Skin of body (tissue), 3 donors: ENCODE data around the gene TINCR. TPM values are rescaled to one million over a fixed set of nuclear protein-coding genes. Genes with fewer than 3 reads are reported as not detected.

Experiments used
- DNase-seq: peaks from one replicate; lab custom pipeline; 2025; lab: John Stamatoyannopoulos, UW
- small RNA-seq: library from RNA; depleted of rRNA; stranded (forward); fragments of <200 nt; gene quantifications from one replicate; pipeline ENCODE3, GENCODE V24; 2014; ENCODE audit warnings: low replicate concordance
- total RNA-seq: library from RNA; depleted of rRNA; stranded (reverse); fragments of >200 nt; gene quantifications from one replicate; pipeline ENCODE4 v1.2.3, GENCODE V29; 2014

Gene TINCR
- total RNA-seq, 1 donor from 2014 or later, result 17.7 TPM

DNA sequence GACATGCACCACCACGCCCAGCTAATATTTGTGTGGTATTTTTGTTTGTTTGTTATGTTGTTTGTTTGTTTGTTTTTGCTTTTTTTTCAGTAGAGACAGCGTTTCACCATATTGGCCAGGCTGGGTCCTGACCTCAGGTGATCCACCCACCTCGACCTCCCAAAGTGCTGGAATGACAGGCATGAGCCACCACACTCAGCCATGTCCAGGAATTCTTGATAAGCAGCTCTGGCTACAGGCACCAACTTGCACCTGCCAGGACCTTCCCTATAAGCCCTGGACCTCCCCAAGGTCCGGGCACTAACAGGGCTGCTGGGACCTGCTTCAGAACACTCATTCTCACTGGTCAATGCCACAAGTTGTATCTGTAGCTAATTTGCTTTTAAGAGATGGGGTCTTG lies 48.7 kb downstream of the TINCR start:
- DNase-seq, result no peak

DNA sequence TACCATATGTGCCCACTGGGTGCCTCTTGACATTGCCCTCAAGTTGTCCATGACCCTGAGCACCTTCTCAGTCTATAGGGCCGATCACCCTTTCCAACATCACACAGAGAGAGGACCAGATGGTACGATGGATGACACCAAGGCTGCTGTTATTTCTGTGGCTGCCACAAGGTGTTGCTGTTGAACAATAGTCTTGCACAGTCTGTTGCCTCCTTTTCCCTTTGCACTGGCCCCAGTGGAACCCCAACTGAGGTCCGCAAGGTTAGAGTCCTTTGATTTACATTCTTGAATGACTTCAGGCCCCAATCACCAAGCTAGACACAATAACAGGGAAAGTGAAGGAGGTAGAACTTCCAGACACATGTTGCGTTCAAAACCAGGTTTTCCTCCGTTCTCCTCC lies 52.0 kb downstream of the TINCR start:
- DNase-seq, result no peak

DNA sequence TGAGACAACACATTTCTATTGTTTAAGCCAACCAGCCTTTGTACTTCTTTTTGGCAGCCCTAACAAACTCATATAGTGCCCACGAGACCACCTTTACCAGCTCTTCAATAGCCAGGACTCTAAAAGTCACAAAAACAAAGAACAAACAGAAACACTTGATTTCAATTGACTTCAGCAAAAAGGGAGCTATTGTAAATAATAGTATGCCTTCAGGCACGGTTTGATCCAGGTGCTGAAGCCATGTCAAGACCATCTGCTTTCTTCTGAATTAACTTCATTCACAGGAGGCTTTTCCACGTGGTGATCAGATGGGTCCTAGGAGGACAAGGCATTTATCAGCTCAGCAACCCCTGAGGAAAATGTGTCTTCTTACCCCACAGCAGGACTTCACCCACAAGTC lies 53.8 kb downstream of the TINCR start:
- no peak for DNase-seq

DNA sequence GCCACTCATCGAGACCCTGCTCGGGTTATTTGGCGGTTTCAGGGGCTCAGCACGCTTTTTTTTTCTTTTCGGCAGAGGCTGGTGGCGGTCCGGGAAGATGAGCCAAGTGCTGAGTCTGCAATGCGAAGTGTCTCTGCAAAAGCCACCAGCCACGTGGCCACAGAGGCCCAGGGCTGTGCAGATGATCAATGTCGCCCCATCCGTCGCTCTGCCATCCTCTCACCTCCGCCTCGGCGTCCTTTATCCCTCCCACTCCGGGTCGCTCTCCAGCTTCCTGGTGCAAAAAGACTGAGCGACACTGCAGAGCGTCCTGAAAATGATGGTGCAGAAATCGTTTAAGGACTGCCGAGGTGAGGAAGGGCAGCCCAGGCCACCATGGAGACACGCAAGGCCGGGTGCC lies 55.0 kb downstream of the TINCR start:
- DNase-seq, result no peak

Small RNA genes lying within 50 kb of the gene (small RNA-seq; reads per million reads assigned to genes)
- not detected for gene SNRPEP4

Other genes with a start within 250 kb of the TINCR start
- gene PTPRS, start 227.1 kb downstream of the TINCR start, total RNA-seq, result 80.4 TPM
- gene ZNRF4, start 112.5 kb downstream of the TINCR start, total RNA-seq, result not detected
- 41.2 TPM for gene SAFB2, start 54.8 kb upstream of the TINCR start, total RNA-seq
- 106 TPM for gene SAFB, start 55.1 kb upstream of the TINCR start, total RNA-seq
- 25.2 TPM for gene MICOS13, start 112.6 kb upstream of the TINCR start, total RNA-seq
- 2.4 TPM for gene HSD11B1L, start 113.1 kb upstream of the TINCR start, total RNA-seq
- gene RPL36, start 122.3 kb upstream of the TINCR start, total RNA-seq, result 331 TPM
- gene LONP1, start 152.2 kb upstream of the TINCR start, total RNA-seq, result 30.7 TPM
- gene CATSPERD, start 152.7 kb upstream of the TINCR start, total RNA-seq, result not detected
- gene PRR22, start 216.8 kb upstream of the TINCR start, total RNA-seq, result 0.30 TPM
- gene DUS3L, start 223.2 kb upstream of the TINCR start, total RNA-seq, result 16.7 TPM
- 2.2 TPM for gene NRTN, start 237.1 kb upstream of the TINCR start, total RNA-seq